GM19468 (cell line): ENCODE results near the gene STK17A.
A peak's percentile ranks its signal among the peaks of the same experiment; 100 is the strongest.
"Not testable (repeated sequence)": the region's sequence is repeated elsewhere in the genome, so short reads cannot be mapped to it uniquely, and the experiment has no call there.

Source experiments
- ATAC-seq: cut with Tn5 transposase; IDR thresholded peaks from one replicate; pipeline ENCODE4 v1.9.1; 2021; ENCODE audit warnings: mild to moderate bottlenecking, moderate library complexity, moderate number of reproducible peaks; ENCODE audit not compliant: unreplicated experiment; ENCODE audit errors: extremely low read depth

Gene STK17A

GRCh38 chr7:43565786-43566185 is 17.1 kb upstream of the STK17A start:
- ATAC-seq: no peak

- no peak for ATAC-seq
Measured at GRCh38 chr7:43568529-43568928, 14.4 kb upstream of the STK17A start.

GRCh38 chr7:43569424-43569823 is 13.5 kb upstream of the STK17A start:
- ATAC-seq: peak; percentile 35

GRCh38 chr7:43570688-43571365 is 12.1 kb upstream of the STK17A start:
- ATAC-seq: no peak

- ATAC-seq: no peak
Measured at GRCh38 chr7:43572516-43573049, 10.3 kb upstream of the STK17A start.

- not testable (repeated sequence) for ATAC-seq
Measured at GRCh38 chr7:43573832-43574231, 9.1 kb upstream of the STK17A start.

- ATAC-seq: no peak
Measured at GRCh38 chr7:43575506-43575905, 7.4 kb upstream of the STK17A start.

GRCh38 chr7:43576241-43576640 is 6.7 kb upstream of the STK17A start:
- no peak for ATAC-seq

GRCh38 chr7:43577485-43577951 is 5.4 kb upstream of the STK17A start:
- ATAC-seq: no peak

GRCh38 chr7:43583424-43584194 is 701 bp downstream of the STK17A start:
- ATAC-seq: no peak

GRCh38 chr7:43584195-43584586 is 1.3 kb downstream of the STK17A start:
- no peak for ATAC-seq

- ATAC-seq: not testable (repeated sequence)
Measured at GRCh38 chr7:43584733-43585132, 1.8 kb downstream of the STK17A start.

GRCh38 chr7:43585562-43585961 is 2.7 kb downstream of the STK17A start:
- ATAC-seq: no peak

GRCh38 chr7:43586251-43586900 is 3.5 kb downstream of the STK17A start:
- ATAC-seq: no peak

GRCh38 chr7:43588477-43589132 is 5.7 kb downstream of the STK17A start:
- no peak for ATAC-seq

GRCh38 chr7:43589133-43589478 is 6.2 kb downstream of the STK17A start:
- no peak for ATAC-seq

- no peak for ATAC-seq
Measured at GRCh38 chr7:43589728-43590127, 6.8 kb downstream of the STK17A start.

- ATAC-seq: peak; percentile 56
Measured at GRCh38 chr7:43590862-43591557, 8.1 kb downstream of the STK17A start.

- ATAC-seq: no peak
Measured at GRCh38 chr7:43591558-43592180, 8.8 kb downstream of the STK17A start.
